ENCODE data around the gene TEK.
"Not testable (repeated sequence)": the region's sequence is repeated elsewhere in the genome, so short reads cannot be mapped to it uniquely, and the experiment has no call there.

The TEK gene

DNA sequence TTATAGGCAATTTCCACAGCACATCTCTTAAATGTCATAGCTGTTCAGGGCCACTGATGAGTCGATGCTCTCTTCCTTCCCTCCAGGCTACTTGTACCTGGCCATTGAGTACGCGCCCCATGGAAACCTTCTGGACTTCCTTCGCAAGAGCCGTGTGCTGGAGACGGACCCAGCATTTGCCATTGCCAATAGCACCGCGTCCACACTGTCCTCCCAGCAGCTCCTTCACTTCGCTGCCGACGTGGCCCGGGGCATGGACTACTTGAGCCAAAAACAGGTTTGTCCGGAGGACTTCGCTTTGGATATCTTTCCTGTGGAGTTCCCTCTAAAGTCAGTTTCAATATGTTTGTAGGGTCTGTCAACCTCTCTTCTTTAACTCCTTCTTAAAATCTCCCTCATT is 103.6 kb downstream of the TEK start:
- H3K79me2 ChIP-seq (ENCODE audit: low read length) = no peaks in the 10 kb centered on the region

DNA sequence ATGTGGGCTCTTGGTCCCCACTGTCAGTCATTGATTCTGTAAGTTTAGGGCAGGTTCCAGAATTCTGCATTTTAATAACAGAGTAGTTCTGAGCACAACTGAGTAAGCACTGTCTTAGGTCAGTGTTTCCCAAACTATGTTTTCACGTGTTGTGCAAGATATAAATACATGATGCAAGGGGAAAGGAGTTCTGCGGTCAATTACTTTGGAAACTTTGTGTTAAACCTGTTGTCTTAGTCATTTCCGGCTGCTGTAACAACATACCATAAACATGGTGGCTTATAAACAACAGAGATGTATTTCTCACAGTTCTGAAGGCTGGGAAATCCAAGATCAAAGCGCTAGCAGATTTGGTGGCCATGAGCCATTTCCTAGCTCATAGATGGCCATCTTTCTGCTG is 118.2 kb downstream of the TEK start:
- Histone ChIP-seq H3K27me3 (ENCODE audit: low read depth, low read length) (no peaks in the 10 kb centered on the region), H4K20me1 (ENCODE audit: insufficient read depth, low read length) (no peaks in the 10 kb centered on the region), H3K79me2 (ENCODE audit: low read length) (no peaks in the 10 kb centered on the region), H2AFZ (ENCODE audit: low read depth, low read length) (no peak overlapping the region), H3K4me2 (ENCODE audit: low read length) (no peak overlapping the region), H3K4me1 (ENCODE audit: low read length) (no peaks in the 10 kb centered on the region), H3K9me3 (ENCODE audit: insufficient read depth, low read length) (no peaks in the 10 kb centered on the region), H3K4me3 (ENCODE audit: low read length) (no peak overlapping the region), H3K36me3 (replicated peaks; ENCODE audit: low read depth, low read length) (no peaks in the 10 kb centered on the region), H3K27ac (ENCODE audit: low read length) (no peak overlapping the region), H3K9ac (ENCODE audit: low read length) (no peak overlapping the region)
- TF ChIP-seq CTCF (IDR thresholded peaks at IDR 0.05; ENCODE audit: low read depth, low read length) = no peak
- no peak for TF ChIP-seq EZH2phosphoT487 (IDR thresholded peaks at IDR 0.05; ENCODE audit: low read depth)

More for the DNA sequence above, 103.6 kb downstream of the TEK start:
- no peak for TF ChIP-seq CTCF (IDR thresholded peaks at IDR 0.05; ENCODE audit: low read depth, low read length)
- no peaks in the 10 kb centered on the region for H4K20me1 ChIP-seq (ENCODE audit: insufficient read depth, low read length)
- no peak overlapping the region for H3K9ac ChIP-seq (ENCODE audit: low read length)
- H3K27ac ChIP-seq (ENCODE audit: low read length) = no peak overlapping the region
- H3K4me3 ChIP-seq (ENCODE audit: low read length) = no peak overlapping the region
- H2AFZ ChIP-seq (ENCODE audit: low read depth, low read length) = no peak overlapping the region
- 0 out of 2 replicates have a peak, but pooled peaks cover 5% of the 10 kb centered on the region for H3K4me1 ChIP-seq (ENCODE audit: low read length)
- peaks cover 22% of the 10 kb centered on the region for H3K27me3 ChIP-seq (ENCODE audit: low read depth, low read length)
- H3K9me3 ChIP-seq (ENCODE audit: insufficient read depth, low read length) = no peaks in the 10 kb centered on the region
- no peaks in the 10 kb centered on the region for H3K36me3 ChIP-seq (replicated peaks; ENCODE audit: low read depth, low read length)
- H3K4me2 ChIP-seq (ENCODE audit: low read length) = no peak overlapping the region

- not testable (repeated sequence) for H3K9ac ChIP-seq (ENCODE audit: low read length); H3K79me2 ChIP-seq (ENCODE audit: low read length); H3K4me2 ChIP-seq (ENCODE audit: low read length); H3K36me3 ChIP-seq (replicated peaks; ENCODE audit: low read depth, low read length); H3K27me3 ChIP-seq (ENCODE audit: low read depth, low read length); H3K27ac ChIP-seq (ENCODE audit: low read length); H3K4me3 ChIP-seq (ENCODE audit: low read length); H3K9me3 ChIP-seq (ENCODE audit: insufficient read depth, low read length); H4K20me1 ChIP-seq (ENCODE audit: insufficient read depth, low read length); H2AFZ ChIP-seq (ENCODE audit: low read depth, low read length); H3K4me1 ChIP-seq (ENCODE audit: low read length)
These were observed 130.6 kb downstream of the TEK start for GRCh38 chr9:27239648-27240047.

- H3K9ac ChIP-seq (ENCODE audit: low read length) = no peak overlapping the region
- no peaks in the 10 kb centered on the region for H4K20me1 ChIP-seq (ENCODE audit: insufficient read depth, low read length)
- TF ChIP-seq CTCF (IDR thresholded peaks at IDR 0.05; ENCODE audit: low read depth, low read length) = peak; percentile 84
- no peak for TF ChIP-seq EZH2phosphoT487 (IDR thresholded peaks at IDR 0.05; ENCODE audit: low read depth)
- H3K4me2 ChIP-seq (ENCODE audit: low read length) = peak overlapping the region; percentile 76
- H3K4me3 ChIP-seq (ENCODE audit: low read length) = peak overlapping the region; percentile 65
- H3K79me2 ChIP-seq (ENCODE audit: low read length) = no peaks in the 10 kb centered on the region
- H3K27me3 ChIP-seq (ENCODE audit: low read depth, low read length) = no peaks in the 10 kb centered on the region; the same call in 1 of the 2 replicates
- peaks cover 10% of the 10 kb centered on the region for H3K4me1 ChIP-seq (ENCODE audit: low read length)
- no peaks in the 10 kb centered on the region for H3K9me3 ChIP-seq (ENCODE audit: insufficient read depth, low read length)
- H3K27ac ChIP-seq (ENCODE audit: low read length) = no peak overlapping the region
- peak overlapping the region; percentile 72 for H2AFZ ChIP-seq (ENCODE audit: low read depth, low read length)
- H3K36me3 ChIP-seq (replicated peaks; ENCODE audit: low read depth, low read length) = no peaks in the 10 kb centered on the region
These were observed 138.7 kb downstream of the TEK start for GRCh38 chr9:27247756-27248155.

- Histone ChIP-seq H3K79me2 (ENCODE audit: low read length) (no peaks in the 10 kb centered on the region), H3K4me1 (ENCODE audit: low read length) (peaks cover 10% of the 10 kb centered on the region), H3K36me3 (replicated peaks; ENCODE audit: low read depth, low read length) (no peaks in the 10 kb centered on the region), H3K4me2 (ENCODE audit: low read length) (no peak overlapping the region), H2AFZ (ENCODE audit: low read depth, low read length) (no peak overlapping the region), H3K9ac (ENCODE audit: low read length) (no peak overlapping the region), H3K4me3 (ENCODE audit: low read length) (no peak overlapping the region), H4K20me1 (ENCODE audit: insufficient read depth, low read length) (no peaks in the 10 kb centered on the region), H3K27me3 (ENCODE audit: low read depth, low read length) (no peaks in the 10 kb centered on the region; the same call in 1 of the 2 replicates), H3K9me3 (ENCODE audit: insufficient read depth, low read length) (no peaks in the 10 kb centered on the region), H3K27ac (ENCODE audit: low read length) (no peak overlapping the region)
- TF ChIP-seq EZH2phosphoT487 (IDR thresholded peaks at IDR 0.05; ENCODE audit: low read depth) (no peak), CTCF (IDR thresholded peaks at IDR 0.05; ENCODE audit: low read depth, low read length) (no peak)
These were observed 139.7 kb downstream of the TEK start for GRCh38 chr9:27248702-27249101.

Data from OCI-LY3 (cell line).